GM12864 (cell line): ENCODE measurements around the gene EXOSC10.

Experiments
- DNase-seq: peaks from one replicate; pipeline ENCODE4 v3.0.0-alpha.2; 2011; ENCODE audit warnings: low read depth
- H3K4me3 ChIP-seq: 2 replicates; pipeline ENCODE4 v1.5.1; 2011; ENCODE audit warnings: mild to moderate bottlenecking, low read depth, low read length, control low read depth
- TF ChIP-seq, protein P1 (sequence below): IDR thresholded peaks from 2 replicates; pipeline ENCODE4 v1.5.1; 2011; ENCODE audit warnings: low read depth, mild to moderate bottlenecking, moderate library complexity, low read length, control low read depth, inconsistent platforms; ENCODE audit errors: missing control alignments

Gene EXOSC10

DNA sequence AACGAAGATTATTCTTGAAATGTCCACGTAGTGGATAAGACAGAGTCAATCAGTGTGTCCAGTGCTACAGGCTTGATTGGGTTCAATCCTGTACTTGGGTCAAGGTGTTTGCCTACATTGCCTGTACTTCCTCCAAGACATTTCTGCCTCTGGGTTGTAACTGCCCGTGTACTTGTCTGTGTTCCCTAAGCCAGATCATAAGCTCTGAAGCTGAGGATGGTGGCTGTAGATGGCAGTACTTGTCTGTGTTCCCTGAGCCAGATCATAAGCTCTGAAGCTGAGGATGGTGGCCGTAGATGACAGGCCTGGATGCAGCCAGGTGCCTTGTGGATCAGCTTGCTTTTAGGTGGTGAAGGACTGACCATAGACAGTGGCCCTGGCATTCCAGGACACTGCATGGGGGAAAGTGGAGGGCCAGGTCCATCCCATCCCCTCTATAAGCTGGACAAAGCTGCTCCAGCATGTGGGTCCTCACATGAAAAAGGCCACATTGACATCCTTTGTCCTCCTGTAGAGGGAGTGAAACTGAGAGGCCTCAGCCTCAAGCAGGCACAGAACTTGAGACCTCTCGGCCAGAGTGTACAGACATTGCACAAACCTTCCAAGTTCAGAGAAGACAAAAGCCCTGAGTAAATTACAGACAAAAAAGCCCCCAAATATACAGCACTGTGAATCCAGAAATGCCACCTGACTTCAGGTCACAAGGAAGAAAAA lies 37.9 kb downstream of the EXOSC10 start:
- no peak overlapping the region for H3K4me3 ChIP-seq
- TF ChIP-seq, protein P1, sequence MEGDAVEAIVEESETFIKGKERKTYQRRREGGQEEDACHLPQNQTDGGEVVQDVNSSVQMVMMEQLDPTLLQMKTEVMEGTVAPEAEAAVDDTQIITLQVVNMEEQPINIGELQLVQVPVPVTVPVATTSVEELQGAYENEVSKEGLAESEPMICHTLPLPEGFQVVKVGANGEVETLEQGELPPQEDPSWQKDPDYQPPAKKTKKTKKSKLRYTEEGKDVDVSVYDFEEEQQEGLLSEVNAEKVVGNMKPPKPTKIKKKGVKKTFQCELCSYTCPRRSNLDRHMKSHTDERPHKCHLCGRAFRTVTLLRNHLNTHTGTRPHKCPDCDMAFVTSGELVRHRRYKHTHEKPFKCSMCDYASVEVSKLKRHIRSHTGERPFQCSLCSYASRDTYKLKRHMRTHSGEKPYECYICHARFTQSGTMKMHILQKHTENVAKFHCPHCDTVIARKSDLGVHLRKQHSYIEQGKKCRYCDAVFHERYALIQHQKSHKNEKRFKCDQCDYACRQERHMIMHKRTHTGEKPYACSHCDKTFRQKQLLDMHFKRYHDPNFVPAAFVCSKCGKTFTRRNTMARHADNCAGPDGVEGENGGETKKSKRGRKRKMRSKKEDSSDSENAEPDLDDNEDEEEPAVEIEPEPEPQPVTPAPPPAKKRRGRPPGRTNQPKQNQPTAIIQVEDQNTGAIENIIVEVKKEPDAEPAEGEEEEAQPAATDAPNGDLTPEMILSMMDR, result no peak
- DNase-seq, result no peak

DNA sequence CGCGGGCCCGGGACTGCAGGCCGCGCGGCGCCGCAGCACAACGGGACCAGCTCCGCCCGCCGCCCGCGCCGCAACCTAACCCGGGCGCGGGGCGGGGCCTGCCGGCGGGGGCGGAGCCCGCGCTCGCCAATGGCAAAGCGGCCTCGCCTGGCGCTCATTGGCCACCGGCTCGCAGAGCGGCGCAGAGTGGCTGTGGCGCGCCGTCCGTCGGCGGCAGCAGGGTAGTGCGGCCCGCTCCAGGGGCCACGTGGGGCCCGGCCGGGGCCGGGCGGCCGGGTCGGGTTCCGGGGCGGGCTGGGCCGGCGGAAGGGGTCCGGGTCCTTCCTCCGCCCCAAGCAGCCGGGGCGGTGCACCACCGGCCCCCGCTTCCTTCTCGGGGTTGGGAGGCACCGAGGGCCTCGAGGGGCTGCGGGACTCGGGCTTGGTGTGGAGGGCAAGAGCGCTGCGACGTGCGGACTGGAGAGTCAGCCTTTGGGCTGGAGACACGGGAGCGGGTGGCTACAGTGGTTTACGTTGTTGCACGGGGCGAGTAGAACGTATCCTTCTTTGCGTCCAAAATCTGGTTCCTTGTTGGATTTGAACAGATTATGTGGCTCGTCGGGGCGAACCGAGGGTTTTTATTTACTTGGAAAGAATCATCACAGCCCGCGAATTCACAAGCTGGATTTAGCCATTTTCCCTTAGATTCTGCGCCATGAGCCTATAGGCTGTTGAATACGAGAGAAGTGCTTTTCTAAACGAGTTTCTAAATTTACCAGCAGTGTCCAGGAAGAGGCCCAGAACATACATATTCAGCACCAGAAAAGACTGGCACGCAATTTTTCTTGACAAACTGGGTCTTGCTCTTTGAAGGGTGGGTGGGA lies 39.5 kb downstream of the EXOSC10 start, which contains the start of gene SRM:
SRM (minus strand) TSS at position 51 of the 863 bp plus-strand sequence. CDS start 75 bp downstream, outside the sequence.
- TF ChIP-seq, protein P1, result peak; percentile 30
- peak within 1 kb of the TSS; percentile 97 for H3K4me3 ChIP-seq
- DNase-seq, result peak; percentile 64

DNA sequence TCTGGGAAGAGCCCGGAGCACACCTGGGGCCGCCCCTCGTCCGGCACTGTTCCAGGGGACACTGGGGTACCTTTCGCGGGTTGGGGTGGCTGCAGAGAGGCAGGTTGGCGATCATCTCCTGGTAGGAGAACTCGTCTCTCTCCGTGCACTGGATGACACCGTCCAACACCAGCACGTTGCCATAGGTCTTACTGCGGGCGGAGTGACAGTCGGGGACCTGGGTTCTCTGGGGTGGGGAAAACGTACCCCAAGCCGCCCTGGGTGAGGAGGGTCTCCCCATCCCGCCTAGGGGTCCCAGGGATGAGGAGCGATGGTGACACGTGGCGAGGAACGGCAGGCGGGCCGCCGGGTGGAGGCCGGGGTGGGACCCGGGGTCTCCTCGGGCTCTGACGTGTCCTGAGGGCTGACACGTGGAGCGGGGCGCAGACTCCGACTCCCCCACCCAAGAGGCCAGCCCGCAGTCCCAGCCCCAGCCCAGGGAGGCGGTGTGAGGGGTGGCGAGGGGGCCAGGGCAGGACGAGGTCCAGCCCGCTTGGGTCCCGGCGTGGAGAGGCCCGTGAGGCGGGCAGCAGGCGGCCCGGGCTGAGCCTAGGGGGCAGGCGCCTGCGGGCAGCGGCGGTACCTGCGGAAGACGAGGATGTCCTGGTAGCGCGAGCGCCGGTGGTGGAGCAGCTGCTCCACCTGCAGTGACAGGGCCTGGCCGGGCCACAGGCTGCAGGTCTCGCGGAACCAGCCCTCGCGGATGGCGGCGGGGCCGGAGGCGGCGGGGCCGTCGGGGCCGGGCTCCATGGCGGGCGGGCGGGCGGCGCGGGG lies 40.3 kb downstream of the EXOSC10 start:
- TF ChIP-seq, protein P1, result no peak
- no peak for DNase-seq
- peak overlapping the region; percentile 97 for H3K4me3 ChIP-seq

DNA sequence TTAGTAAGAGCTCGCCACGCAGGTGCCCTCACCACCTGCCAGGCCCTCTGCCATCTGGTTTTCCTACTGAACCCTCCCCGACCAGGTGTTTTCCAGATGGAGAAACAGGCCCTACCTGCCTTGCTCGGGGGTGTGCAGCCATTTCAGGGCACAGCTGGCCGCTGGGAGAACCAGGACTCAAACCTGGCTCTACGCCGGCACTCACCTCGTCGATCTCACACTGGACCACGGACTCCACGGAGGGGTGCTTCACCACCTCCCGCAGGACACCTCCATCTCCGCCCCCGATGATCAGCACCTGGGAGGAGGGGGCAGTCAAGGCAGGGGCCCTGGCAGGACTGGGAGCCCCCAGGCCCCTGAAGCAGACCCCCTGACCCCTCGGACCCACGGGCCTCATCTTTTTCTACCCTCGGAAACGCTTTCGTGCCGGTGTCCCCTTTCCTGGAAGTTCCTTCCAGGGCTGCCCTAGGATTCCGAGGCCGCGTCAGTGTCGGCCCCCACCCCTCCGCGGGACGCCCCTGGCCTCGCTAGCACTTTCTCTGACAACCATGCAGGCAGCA lies 41.0 kb downstream of the EXOSC10 start:
- peak overlapping the region; percentile 97 for H3K4me3 ChIP-seq
- TF ChIP-seq, protein P1, result no peak
- DNase-seq, result no peak

DNA sequence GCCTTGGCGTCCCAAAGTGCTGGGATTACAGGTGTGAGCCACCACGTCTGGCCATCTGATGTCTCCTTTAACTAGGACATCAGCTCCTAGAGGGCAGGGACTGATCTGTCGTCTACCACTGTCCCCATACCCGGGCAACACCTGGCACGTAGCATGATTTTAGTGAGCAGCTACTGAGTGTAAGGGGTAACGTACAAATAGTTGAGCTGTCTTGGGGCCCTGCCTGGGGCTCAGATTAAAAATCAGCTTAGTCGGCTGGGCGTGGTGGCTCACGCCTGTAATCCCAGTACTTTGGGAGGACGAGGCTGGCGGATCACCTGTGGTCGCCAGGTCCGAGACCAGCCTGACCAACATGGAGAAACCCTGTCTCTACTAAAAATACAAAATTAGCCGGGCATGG lies 41.6 kb downstream of the EXOSC10 start:
- no peak overlapping the region for H3K4me3 ChIP-seq
- DNase-seq, result no peak
- TF ChIP-seq, protein P1, result no peak

DNA sequence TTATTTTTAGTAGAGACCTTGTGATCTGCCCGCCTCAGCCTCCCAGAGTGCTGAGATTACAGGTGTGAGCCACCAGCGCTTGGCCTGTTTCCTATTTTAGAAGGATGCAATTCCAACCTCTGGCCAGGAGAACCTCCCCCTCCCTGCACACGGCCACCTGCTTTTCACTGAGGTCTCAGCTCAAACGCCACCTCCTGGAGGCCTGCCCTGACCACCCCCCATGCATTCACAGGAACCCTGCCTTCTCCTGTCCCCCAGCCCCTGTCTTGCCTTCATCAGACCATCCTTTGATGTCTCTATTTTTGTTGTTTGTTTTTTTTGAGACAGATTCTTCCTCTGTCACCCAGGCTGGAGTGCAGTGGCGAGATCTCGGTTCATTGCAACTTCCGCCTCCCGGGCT lies 42.2 kb downstream of the EXOSC10 start:
- no peak for DNase-seq
- no peak overlapping the region for H3K4me3 ChIP-seq
- TF ChIP-seq, protein P1, result no peak
